Measurements from ENCODE around the gene CLASP1.
A peak's percentile ranks its signal among the peaks of the same experiment; 100 is the strongest.
"Not testable (repeated sequence)": the region's sequence is repeated elsewhere in the genome, so short reads cannot be mapped to it uniquely, and the experiment has no call there.

The CLASP1 gene

DNA sequence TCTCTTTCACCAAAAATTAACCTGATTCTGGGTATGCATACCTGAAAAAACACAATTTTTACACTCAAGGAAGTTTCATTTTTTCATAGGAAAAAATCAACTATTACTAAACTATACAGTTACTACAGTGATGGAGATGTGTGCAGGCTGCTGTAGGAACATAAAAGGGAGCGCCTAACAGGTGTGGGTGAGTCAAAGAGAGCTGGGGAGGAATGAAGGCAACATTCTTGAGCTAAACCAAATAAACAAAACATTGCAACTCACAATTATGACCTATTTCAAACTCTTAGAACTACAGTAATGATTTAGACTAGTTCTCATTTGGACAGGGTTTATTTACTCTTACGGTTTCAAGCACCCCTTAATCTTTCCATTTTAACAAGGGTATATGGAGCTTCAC lies 13.4 kb upstream of the CLASP1 start:
- DNase-seq (ENCODE audit: low read depth) = no peak

DNA sequence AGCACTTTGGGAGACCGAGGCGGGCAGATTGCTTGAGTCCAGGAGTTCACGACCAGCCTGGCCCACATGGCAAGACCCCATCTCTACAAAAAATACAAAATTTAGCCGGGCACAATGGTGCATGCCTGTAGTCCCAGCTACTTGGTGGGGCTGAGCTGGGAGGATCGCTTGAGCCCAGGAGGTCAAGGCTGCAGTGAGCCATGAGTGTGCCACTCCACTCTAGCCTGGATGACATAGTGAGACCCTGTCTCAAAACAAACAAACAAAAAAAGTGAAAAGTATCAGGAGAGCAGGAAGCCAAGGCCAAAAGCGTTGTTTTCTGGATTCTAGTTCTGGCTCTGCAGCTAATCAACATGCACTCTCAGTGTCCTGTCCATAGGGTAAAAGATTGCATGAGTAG lies 10.7 kb upstream of the CLASP1 start:
- no peak for DNase-seq (ENCODE audit: low read depth)

DNA sequence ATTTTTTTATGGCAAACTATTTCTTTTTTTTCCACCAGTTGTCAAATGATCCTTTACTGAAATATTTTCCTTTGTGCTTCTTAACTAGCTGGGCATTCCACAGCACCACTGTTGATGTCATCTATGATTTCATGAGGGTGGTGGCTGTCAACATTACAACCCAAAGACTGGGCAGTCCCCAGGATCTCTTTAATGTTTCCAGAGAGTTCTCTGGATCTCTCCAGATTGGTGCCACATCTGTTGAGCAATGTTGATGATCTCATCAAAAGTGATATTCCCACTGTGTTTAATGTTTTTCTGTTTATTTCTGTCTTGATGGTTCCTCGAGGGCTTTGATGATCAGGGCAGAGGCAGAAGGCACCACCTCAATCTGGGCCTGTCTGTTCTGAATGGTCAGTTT lies 9.1 kb upstream of the CLASP1 start:
- DNase-seq (ENCODE audit: low read depth) = not testable (repeated sequence)

DNA sequence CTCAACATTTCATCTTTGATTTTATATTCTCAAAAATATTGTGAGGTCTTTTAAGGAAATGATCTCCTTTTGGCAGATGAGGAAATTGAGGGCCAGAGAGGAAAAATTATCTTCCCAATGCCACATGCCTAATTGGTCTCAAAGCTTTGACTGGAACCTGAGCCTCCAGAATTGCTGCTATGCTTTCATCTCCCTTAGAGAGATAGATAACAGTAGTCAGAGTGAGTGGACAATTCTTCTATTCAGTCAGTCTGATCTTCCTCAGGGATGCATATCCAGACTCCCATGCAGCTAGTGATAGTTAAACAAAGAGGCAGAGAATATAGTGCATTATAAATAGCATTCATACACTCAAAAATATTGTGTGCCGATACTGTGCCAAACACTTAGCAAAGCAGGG lies 3.8 kb upstream of the CLASP1 start:
- DNase-seq (ENCODE audit: low read depth) = no peak

DNA sequence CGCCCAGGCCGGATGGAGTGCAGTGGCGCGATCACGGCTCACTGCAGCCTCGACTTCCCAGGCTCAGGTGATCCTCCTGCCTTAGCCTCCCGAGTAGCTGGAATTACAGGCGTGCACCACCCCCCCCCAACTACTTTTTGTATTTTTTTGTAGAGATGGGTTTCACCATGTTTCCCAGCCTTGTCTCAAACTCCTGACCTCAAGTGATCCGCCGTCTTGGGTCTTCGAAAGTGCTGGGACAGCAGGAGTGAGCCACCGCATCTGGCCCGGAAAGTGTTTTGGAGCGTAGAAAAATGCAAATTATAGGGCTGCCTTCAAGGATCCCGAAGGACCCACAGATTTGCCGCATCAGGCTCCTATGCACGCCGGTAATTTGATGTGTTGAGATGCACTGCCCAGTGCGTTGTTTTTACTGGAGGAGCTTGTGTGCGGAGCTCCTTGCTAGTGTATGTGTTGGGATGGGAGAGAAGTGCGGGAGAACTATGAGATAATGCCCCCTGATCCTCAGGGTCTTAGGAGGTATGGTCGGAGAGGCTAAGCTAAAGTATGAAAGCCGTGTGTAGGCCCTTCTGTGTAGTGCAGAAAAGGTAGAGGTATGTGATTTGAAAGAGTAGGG lies 1.2 kb upstream of the CLASP1 start:
- no peak for DNase-seq (ENCODE audit: low read depth)

DNA sequence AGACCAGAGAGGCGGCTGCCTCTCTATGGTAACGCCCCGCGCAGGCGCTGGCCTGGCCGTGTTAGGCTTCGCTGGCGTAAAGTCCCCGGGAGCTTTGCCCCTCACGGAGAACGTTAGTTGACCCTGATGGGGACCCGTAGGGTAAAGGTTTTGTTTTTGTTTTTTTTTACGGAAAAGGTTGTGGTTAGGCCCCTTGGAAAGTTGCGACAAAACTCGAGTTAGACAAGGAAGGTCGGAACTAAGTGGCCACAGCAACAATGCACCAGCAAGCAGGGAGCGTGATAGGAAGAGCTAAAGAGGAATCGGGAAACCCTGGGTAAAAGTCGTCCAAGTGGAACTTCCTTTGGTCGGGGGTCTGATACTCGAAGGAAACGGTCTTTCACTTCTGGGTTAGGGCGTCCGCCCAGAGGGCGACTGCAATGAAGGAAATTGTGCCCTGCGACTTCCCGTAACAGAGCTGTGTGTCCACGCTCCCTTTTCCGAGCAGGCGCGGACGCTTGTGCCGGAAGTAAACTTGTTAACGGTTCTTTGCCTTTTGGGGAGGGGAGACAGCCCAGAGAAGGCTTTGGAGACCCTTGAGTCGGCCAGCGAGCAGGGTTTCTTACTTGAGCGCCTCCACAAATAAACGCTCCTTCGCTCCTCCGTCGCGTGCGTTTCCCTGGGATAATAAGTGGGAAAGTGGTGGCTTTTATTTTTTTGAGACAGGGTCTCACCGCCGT lies 493 bp upstream of the CLASP1 start:
- peak; percentile 85 for DNase-seq (ENCODE audit: low read depth)

DNA sequence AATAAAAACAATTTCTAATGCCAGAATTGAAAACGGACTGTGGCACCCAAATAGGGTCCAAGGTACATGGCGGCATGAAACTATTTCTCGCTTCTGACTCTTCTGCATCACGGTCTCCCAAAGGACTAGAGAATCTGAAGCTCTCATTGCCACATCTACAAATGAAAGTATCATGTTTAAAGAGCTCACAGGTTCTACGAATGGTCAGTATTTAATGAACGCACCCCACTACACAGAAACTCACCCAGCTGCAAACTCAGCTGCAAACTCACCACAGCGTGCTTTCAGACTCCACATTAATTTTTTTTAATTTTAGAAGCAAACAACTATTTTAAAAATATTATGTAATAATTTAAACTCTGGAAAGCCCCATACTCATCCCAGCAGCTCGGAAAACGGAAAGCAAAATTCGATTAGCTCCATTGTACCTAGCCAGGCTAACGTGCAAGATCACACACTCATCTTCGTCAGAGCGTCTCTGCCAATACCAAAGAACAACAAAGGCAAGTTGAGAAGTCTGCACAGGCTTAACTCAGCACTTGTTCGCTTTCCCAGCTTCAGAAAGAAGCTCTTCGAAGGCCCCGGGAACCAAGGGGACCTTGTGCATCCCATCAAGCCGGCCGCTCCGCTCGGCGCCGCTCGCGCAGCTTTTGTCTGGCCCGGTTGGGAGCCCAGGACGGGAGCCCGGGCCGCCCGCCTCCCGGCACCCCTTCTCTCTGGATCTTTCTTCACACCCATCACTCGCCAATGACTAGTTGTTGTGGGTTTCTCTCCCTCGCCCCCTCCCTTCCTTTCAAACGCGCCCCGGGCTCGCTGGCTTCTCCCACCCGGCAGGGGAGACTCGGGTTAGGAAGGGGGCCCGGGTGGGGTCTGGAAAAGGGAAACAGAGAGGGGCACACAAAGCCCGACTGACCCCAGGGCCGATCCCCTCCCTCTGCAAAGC lies 785 bp downstream of the CLASP1 start:
- no peak for DNase-seq (ENCODE audit: low read depth)

DNA sequence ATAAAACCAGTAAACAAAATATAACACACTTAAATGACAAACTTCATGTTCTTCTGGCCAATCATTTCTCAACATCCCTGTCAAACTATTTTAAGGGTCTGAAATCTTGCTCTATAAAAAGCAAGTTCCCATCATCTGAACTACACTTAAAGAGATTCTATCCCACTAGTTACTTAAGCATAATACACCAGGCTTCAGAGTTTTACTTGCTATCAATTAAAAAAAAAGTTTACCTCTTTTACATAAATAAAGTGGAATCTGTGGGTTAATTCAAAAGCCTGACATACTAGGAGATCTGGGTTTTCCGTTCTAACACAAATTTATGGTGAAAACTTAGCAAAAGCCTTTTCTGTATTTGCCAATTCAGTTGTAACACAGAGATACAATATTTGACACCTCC lies 1.9 kb downstream of the CLASP1 start:
- no peak for DNase-seq (ENCODE audit: low read depth)

DNA sequence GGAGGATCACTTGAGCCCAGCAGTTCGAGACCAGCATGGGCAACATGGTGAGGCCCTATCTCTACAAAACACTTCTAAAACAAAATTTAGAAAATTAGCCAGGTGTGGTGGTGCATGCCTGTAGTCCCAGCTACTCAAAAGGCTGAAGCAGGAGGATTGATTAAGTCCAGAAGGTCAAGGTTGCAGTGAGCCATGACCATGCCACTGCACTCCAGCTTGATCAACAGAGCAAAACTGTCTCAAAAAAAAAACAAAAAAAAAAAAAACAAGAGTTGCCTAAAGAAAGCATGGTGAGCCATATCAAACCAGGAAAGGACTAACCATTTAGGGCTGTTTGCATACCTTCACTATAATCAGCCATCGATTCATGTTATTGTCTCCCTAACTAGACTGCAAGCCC lies 4.5 kb downstream of the CLASP1 start:
- no peak for DNase-seq (ENCODE audit: low read depth)

DNA sequence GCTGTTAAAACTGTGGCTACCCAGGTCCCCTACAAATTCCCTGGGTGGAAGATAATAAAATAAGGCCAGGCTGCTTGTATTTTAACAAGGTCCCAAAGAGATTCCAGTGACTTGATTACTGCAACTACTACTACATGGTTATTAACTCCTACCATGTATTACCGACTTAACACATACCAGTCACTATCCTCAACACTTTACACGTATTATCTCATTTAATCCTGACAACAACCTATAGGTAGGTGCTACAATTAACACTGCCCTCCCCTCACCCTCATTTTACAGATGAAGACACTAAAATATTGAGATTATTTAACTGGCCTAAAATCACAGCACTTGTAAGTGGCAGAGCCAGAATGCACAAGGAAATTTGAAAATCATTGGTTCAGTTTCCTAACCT lies 5.4 kb downstream of the CLASP1 start:
- DNase-seq (ENCODE audit: low read depth) = no peak

DNA sequence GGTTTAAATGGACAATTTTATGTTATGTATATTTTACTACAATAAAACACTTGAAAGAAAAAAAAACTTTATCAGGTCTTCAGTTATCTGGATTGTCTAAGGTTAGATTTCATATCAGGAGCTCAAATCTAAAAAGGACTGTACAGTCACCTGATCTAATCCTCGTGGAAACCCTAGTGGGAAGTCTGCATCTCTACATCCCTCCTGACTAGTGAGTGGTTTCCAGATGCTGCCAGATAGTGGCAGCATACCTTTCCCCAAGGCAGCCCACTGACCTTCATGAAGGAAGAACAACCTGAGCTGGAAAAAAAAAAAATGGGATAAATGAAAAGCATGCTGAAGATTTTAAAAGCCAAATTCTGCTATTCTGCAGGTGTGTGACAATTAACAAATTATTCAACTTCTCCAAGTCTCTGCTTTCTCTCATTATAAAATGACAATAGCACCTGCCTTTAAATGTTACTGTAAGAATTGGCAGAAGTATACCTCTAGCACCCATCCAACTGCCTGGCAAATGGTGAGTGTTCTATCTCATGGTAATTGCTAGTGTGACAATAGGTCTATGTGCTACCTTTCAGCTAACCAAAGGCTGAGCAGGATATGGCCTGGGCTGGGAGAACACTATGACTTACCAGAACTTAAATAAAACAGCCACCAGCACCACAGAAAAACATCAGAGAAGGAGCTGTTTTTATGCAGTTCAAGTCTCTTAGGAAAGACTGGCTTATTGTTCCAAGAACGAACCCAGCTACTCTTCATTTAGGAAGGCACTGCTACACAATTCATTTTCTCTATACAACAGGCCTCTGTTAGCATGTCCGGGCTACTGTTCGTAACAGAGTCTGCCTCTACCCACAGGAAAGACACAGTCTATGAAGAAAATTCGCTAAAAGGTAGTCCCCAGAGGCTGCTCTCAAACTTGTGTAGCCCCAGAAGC lies 8.6 kb downstream of the CLASP1 start:
- DNase-seq (ENCODE audit: low read depth) = no peak

DNA sequence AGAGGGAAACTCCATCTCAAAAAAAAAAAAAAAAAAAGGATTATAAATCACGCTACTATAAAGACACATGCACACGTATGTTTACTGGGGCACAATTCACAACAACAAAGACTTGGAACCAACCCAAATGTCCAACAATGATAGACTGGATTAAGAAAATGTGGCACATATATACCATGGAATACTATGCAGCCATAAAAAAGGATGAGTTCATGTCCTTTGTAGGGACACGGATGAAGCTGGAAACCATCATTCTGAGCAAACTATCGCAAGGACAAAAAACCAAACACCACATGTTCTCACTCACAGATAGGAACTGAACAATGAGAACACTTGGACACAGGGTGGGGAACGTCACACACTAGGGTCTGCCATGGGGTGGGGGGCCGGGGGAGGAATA lies 9.4 kb downstream of the CLASP1 start:
- DNase-seq (ENCODE audit: low read depth) = not testable (repeated sequence)

DNA sequence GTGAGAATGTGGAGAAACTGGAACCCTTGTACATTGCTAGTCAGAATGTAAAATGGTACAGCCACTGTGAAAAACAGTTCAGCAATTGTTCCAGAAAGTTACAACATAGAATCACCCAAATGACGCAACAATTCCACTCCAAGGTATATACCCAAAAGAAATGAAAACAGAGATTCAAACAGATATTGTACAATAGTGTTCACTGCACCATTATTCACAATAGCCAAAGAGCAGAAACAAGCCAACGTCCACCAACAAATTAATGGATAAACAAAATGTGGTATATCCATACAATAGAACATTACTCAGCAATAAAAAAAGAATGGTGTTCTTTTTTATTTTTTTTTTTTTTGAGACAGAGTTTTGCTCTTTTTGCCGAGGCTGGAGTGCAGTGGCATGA lies 10.9 kb downstream of the CLASP1 start:
- no peak for DNase-seq (ENCODE audit: low read depth)

DNA sequence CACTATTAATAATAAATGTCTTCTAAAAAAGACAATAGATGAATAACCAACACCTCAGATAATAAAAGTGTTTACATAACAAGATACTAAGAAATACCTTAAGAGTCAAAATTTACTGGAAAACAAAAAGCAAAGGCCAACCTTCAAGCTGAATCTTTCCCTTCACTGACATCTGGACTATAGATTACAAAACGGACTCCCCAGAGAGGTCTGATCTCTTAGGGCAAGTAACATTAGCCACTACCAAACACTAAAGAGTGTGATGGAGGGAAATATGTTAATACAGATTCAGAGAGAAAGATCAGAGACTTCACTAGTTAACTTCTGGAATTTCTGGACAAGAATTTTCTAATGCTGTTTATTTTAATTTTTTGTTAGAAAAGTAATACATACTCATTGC lies 13.9 kb downstream of the CLASP1 start:
- DNase-seq (ENCODE audit: low read depth) = no peak

DNA sequence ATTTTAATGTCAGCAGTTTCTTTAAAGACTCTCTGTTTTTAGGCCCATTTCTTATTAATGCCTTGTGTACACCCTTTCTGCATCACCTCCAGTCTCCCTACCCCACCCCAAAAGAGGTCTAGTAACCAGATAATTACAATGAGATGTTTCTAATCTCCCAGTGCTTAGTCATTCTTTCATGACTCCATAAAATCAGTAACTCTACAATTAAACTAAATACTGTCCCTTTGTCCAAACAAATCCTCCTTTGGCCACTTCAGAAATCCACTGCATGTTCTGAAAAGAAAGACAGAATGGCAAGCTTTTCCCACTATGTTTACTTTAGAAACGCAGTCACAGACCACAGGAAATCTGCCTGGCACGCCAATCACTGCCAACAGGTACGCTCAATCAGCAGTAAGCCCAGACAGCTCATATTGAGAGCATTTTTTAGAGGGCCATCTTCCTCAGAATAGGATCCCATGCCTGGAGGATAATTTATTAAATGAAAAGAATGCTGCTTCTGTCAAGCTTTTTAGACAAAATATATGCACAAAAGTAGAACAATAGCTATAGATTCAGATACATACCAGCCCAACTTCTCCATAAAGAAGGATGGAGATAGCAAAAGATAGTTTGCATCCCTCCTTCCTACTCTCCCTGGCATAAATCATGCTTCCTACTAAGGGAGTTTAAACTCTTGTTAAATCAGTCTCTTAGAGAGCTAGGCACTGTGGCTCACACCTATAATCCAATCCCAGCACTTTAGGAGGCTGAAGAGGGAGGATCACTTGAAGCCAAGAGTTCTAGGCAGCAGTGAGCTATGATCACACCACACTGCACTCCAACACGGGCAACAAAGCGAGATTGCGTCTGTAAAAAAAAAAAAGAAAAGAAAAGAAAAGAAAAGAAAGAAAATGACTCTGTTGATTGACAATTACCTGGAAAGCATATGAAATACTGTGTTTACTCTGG lies 14.6 kb downstream of the CLASP1 start:
- no peak for DNase-seq (ENCODE audit: low read depth)

DNA sequence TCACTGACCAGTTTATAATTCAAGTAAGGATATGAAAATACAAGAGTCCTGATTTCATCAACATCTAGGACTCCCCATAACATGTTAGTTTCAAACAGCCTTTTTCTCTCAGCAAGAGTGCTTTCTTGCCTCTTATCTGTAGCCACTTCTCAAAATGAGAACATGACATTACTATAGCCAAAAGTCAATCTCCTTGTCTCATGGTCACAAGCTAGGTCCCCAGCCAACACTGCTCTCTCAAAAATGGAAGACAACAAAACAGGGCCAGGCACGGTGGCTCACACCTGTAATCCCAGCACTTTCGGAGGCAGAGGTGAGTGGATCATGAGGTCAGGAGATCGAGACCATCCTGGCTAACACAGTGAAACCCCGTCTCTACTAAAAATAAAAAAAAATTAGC lies 15.8 kb downstream of the CLASP1 start:
- DNase-seq (ENCODE audit: low read depth) = no peak

DNA sequence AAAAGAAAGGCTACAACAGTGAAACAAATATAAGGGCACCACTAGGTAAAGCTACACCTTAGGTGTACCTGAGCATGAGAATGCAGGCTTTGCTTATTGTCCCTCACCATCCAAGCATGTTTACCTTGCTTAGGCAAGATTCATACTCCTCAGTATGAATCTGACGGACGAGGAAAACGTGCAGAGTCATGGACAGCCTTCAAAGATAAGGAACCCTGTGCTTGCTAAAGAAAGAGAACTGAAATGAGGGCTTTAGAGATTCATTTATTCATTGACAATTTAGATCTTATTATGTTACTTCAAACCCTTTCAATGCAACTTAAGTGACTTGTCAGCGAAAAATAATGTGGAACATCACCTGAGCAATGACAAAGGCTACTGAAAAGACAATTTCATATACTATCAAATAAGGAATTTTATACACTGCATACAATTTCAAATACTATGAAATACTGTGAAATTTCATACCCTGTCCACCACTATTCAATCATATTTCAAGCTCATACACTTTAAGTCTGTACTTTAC lies 21.7 kb downstream of the CLASP1 start:
- DNase-seq (ENCODE audit: low read depth) = no peak

DNA sequence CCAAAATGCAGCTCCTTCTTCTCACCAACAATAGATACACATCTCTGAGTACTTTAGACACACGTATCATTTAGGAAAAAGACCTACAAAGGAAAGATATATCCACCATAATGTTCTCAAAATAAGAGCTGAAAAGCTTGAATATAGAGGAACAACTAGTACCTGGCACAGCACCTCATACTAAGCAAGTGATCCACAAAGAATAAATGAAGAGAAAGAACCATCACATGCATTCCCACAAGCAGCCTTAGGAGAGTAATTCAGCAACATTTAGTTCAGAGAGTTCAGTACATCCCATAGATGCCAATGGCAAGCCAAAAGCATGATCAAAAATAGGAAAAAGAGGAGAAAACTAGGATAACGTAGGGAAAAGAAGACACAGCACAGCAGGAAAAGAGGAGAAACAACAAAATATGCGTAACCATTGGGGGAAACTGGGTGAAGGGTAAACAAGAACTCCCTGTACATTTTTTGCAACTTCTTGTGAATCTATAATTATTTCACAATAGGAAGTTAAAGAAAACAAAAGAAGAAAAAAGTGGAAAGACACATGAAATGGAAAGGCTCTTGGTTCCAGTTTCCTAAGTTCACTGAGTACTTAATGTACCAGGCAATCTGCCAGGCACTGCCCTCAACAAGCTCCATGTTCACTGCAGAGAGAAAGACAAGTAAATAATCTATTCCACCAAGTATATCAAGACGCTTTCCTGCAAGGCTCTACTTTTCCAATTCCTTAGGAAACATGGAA lies 22.3 kb downstream of the CLASP1 start:
- DNase-seq (ENCODE audit: low read depth) = no peak

DNA sequence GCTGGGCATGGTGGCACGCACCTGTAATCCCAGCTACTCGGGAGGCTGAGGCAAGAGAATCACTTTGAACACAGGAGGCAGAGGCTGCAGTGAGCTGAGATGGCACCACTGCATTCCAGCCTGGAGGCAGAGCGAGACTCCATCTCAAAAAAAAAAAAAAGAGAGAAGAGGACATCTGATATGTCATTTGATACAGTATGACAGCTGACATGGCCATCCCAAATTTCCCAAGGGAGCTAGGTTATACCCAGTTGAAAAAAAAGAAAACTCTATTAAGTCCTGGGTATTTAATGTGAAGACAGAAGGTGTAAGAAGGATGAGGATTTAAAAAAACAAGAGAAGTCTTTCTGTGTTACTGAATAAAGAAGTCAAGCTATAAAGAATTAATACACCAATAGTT lies 23.3 kb downstream of the CLASP1 start:
- DNase-seq (ENCODE audit: low read depth) = no peak
